HUES64 (cell line): ENCODE measurements around the gene RIN2.

Source experiments
- H3K27ac ChIP-seq: 2 replicates; pipeline ENCODE4 v1.7.0; 2013; ENCODE audit warnings: low read depth, low read length, inconsistent platforms
- H3K27me3 ChIP-seq: 2 replicates; pipeline ENCODE4 v1.6.1; 2013; ENCODE audit warnings: mild to moderate bottlenecking, low read length; ENCODE audit not compliant: insufficient read depth
- H3K36me3 ChIP-seq: 2 replicates; pipeline ENCODE4 v1.6.1; 2013; ENCODE audit warnings: mild to moderate bottlenecking, low read length; ENCODE audit not compliant: insufficient read depth
- H3K4me1 ChIP-seq: 2 replicates; pipeline ENCODE4 v1.6.1; 2013; ENCODE audit warnings: mild to moderate bottlenecking, low read length, moderate library complexity; ENCODE audit not compliant: insufficient read depth
- H3K4me3 ChIP-seq: 2 replicates; pipeline ENCODE4 v1.5.1; 2013; ENCODE audit warnings: mild to moderate bottlenecking, low read length, moderate library complexity
- H3K9ac ChIP-seq: 2 replicates; pipeline ENCODE4 v1.6.1; 2013; ENCODE audit warnings: mild to moderate bottlenecking, low read depth, low read length
- H3K9me3 ChIP-seq: 2 replicates; pipeline ENCODE4 v1.6.1; 2013; ENCODE audit warnings: low read depth, low read length; ENCODE audit not compliant: insufficient read depth
- WGBS: fragments of 150-250, 120-280 bp; methylation state at CpG from one replicate; pipeline ENCODE4 v1.1.7; 2013; ENCODE audit warnings: missing lambda C conversion rate; 5-methylcytosine and 5-hydroxymethylcytosine counted together

The RIN2 gene

DNA sequence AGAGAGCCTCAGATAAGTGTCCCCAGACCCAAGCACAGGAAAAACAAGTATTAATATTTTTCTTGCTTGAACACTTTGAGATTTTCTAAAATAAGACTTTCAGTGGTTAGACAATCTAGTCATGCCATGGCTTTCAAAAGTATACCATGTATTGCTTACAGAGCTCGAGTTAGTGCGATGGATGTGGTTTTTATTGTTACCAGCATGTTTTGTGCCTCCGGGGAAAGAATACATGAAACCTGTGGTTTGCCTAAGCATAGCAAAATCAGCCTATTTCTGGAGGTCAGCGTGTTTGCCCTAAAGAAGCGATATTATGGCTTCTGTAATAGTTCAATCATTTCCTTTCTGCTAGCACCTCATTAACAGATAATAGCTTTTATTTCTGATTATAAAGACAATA, 21.6 kb downstream of the RIN2 start:
- 97% methylated on average over 5 of the region's 5 CpGs for WGBS
- H3K27me3 ChIP-seq = no peaks in the 10 kb centered on the region
- no peaks in the 10 kb centered on the region for H3K36me3 ChIP-seq
- no peak overlapping the region for H3K4me3 ChIP-seq
- no peak overlapping the region for H3K9ac ChIP-seq
- no peaks in the 10 kb centered on the region for H3K9me3 ChIP-seq
- no peak overlapping the region for H3K27ac ChIP-seq
- H3K4me1 ChIP-seq = peaks cover 11% of the 10 kb centered on the region

- Histone ChIP-seq H3K9me3 (no peaks in the 10 kb centered on the region), H3K27ac (no peak overlapping the region), H3K4me3 (no peak overlapping the region), H3K36me3 (no peaks in the 10 kb centered on the region), H3K4me1 (peaks cover 11% of the 10 kb centered on the region), H3K27me3 (no peaks in the 10 kb centered on the region), H3K9ac (no peak overlapping the region)
- WGBS = 85% methylated on average over 5 of the region's 5 CpGs
Measured at GRCh38 chr20:19780261-19780660, 22.2 kb downstream of the RIN2 start.

DNA sequence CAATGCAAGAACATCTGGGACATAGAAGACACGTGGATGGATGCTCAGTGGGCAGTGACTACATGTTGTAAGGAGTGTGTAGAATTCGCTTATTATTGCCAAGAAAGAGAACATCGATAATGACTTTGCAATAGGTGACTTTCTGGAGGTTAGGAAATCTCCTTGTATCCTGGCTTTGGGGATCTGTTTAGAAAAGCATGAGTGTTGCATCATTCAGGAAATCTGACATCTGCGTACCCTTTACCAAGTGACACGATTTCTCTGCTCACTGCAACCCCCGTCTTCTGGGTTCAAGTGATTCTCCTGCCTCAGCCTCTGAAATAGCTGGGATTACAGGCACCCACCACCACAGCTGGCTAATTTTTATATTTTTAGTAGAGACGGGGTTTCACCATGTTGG, 23.2 kb downstream of the RIN2 start:
- H3K27ac ChIP-seq = no peak overlapping the region
- no peaks in the 10 kb centered on the region for H3K9me3 ChIP-seq
- H3K36me3 ChIP-seq = no peaks in the 10 kb centered on the region
- 95% methylated on average over 7 of the region's 7 CpGs for WGBS
- no peak overlapping the region for H3K9ac ChIP-seq
- no peaks in the 10 kb centered on the region for H3K27me3 ChIP-seq
- H3K4me1 ChIP-seq = peaks cover 14% of the 10 kb centered on the region; the same call in 1 of the 2 replicates
- H3K4me3 ChIP-seq = no peak overlapping the region

GRCh38 chr20:19782669-19783068, 24.6 kb downstream of the RIN2 start:
- no peaks in the 10 kb centered on the region for H3K9me3 ChIP-seq
- H3K4me1 ChIP-seq = peaks cover 18% of the 10 kb centered on the region
- H3K4me3 ChIP-seq = no peak overlapping the region
- no peaks in the 10 kb centered on the region for H3K27me3 ChIP-seq
- H3K27ac ChIP-seq = no peak overlapping the region
- no peak overlapping the region for H3K9ac ChIP-seq
- H3K36me3 ChIP-seq = no peaks in the 10 kb centered on the region
- 100% methylated on average over 3 of the region's 3 CpGs for WGBS

DNA sequence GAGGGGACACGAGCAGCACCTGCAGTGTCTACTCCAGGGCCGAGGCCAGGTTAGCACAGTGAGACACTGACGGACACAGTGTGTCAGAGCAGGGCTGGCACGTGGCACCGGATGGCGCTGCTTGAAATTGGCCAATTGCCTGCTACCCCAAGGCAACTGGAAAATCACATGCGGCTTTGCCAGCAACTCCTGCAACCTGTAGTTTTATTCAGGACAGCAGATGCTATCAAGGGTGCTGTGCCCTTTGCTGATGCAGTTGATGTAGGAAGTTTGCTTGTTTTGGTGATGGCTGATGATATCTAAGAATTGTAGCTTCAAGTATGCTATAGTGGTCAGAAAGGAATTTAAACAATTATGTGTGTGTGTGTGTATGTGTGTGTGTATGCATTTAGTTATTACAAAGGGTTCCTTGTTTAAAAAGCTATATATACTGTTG, 25.9 kb downstream of the RIN2 start:
- 91% methylated on average over 7 of the region's 7 CpGs for WGBS
- no peak overlapping the region for H3K9ac ChIP-seq
- H3K4me3 ChIP-seq = no peak overlapping the region
- H3K27ac ChIP-seq = no peak overlapping the region
- no peaks in the 10 kb centered on the region for H3K36me3 ChIP-seq
- H3K27me3 ChIP-seq = no peaks in the 10 kb centered on the region
- H3K4me1 ChIP-seq = peaks cover 15% of the 10 kb centered on the region
- peaks cover 7% of the 10 kb centered on the region; the same call in 1 of the 2 replicates for H3K9me3 ChIP-seq

DNA sequence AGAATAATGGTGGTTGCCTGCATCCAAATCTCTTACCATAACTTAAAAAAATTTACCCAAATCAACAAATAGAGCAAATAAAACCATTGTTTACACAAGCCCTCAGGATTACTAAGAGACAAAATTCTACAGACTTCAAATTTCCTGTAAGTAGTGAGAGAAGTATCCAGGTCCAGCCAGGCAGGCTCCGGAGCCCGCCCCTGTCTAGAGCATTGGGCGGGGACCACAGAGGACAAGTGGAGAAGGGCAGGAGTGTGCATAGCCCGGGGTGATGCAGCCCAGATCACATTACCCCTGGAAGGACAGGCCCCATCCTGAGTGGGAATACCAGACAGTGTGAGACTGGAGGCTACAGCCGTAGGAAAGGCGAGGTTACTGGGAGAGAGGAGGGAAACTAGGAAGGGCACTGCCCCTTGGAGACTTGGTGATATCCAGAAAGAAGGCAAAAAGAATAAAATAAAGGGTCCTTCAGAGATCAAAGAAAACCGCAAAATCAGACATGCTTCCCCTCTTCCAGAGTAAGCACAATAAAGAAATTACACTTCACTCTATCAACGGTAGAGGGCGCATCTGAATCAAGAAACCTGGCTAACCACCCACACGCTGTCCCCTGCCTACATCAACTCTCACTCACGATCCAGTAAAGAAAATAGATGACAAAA, 26.6 kb downstream of the RIN2 start:
- H3K36me3 ChIP-seq = no peaks in the 10 kb centered on the region
- no peak overlapping the region for H3K9ac ChIP-seq
- H3K4me3 ChIP-seq = no peak overlapping the region
- 35% methylated on average over 11 of the region's 11 CpGs for WGBS
- H3K4me1 ChIP-seq = peaks cover 15% of the 10 kb centered on the region
- no peak overlapping the region for H3K27ac ChIP-seq
- no peaks in the 10 kb centered on the region for H3K27me3 ChIP-seq
- peaks cover 9% of the 10 kb centered on the region; the same call in 1 of the 2 replicates for H3K9me3 ChIP-seq

DNA sequence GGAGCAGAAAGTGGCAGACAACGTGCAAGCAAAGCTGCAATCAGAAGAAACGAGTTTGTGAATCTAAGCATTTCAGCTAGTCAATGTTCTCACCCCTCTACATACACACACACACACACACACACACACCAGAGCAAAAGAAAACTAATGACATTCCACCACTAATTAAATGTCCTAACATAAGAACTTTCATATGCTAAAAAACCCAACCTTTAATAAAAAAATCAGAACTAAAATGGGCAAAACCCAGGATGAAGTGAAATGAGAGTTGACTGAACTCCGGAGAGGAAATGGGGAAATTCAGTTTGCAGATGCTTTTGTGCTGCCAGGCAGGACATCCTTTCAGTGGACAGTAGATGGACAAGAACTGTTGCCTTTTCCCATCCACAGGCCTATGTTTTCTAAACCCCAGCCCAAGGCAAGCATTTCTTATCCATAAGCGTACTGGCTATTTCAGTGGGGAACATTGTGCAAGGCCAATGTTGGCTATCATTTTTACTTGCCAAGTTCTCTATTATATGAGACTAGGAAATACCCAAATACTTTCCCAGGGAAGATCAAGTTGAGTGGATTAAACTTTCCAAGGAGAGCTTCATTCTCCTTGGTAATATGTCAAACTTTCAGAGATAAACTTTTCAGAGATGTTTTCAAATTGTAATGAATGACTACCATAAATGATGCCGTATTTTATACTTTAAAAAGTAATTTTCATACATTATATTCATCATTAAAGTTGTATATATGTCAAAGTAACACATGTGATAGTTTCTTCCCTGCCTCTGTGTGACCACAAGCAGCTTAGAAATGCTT, 27.3 kb downstream of the RIN2 start:
- H3K9ac ChIP-seq = no peak overlapping the region
- H3K4me3 ChIP-seq = no peak overlapping the region
- H3K27ac ChIP-seq = no peak overlapping the region
- no peaks in the 10 kb centered on the region for H3K27me3 ChIP-seq
- peaks cover 15% of the 10 kb centered on the region for H3K4me1 ChIP-seq
- WGBS = 57% methylated on average over 4 of the region's 5 CpGs
- H3K9me3 ChIP-seq = peaks cover 9% of the 10 kb centered on the region; the same call in 1 of the 2 replicates
- H3K36me3 ChIP-seq = no peaks in the 10 kb centered on the region

GRCh38 chr20:19785983-19786285, 27.9 kb downstream of the RIN2 start:
- H3K4me3 ChIP-seq = no peak overlapping the region
- H3K9me3 ChIP-seq = peaks cover 9% of the 10 kb centered on the region; the same call in 1 of the 2 replicates
- H3K27me3 ChIP-seq = no peaks in the 10 kb centered on the region
- H3K27ac ChIP-seq = no peak overlapping the region
- 93% methylated on average over 1 of the region's 1 CpG for WGBS
- no peaks in the 10 kb centered on the region for H3K36me3 ChIP-seq
- no peak overlapping the region for H3K9ac ChIP-seq
- H3K4me1 ChIP-seq = peaks cover 15% of the 10 kb centered on the region

DNA sequence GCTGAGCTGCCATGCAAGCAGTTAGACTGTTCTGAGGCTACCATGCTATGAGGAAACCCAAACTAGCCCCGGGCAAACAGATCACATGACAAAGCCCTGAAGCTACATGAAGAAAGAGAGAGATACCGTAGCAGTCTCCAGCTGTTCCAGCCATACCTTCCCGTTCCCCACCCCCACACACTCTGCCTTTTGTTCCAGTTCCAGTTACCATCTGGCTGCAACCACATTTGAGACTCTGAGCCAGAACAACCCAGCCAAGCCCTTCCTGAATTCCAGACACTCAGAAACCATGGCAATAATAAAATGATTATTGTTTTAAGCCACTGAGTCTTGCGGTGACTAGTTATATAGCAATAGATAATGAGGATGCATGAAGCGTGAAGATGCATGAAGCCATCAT, 28.3 kb downstream of the RIN2 start:
- H3K4me3 ChIP-seq = no peak overlapping the region
- 53% methylated on average over 5 of the region's 5 CpGs for WGBS
- no peak overlapping the region for H3K27ac ChIP-seq

GRCh38 chr20:19787366-19787765, 29.3 kb downstream of the RIN2 start:
- Histone ChIP-seq H3K9me3 (peaks cover 9% of the 10 kb centered on the region; the same call in 1 of the 2 replicates), H3K9ac (no peak overlapping the region), H3K36me3 (no peaks in the 10 kb centered on the region), H3K27me3 (no peaks in the 10 kb centered on the region), H3K4me3 (no peak overlapping the region), H3K27ac (no peak overlapping the region), H3K4me1 (peaks cover 19% of the 10 kb centered on the region)
- 88% methylated on average over 2 of the region's 3 CpGs for WGBS

More for the DNA sequence above, 28.3 kb downstream of the RIN2 start:
- peaks cover 9% of the 10 kb centered on the region; the same call in 1 of the 2 replicates for H3K9me3 ChIP-seq
- H3K27me3 ChIP-seq = no peaks in the 10 kb centered on the region
- H3K9ac ChIP-seq = no peak overlapping the region
- no peaks in the 10 kb centered on the region for H3K36me3 ChIP-seq
- peaks cover 15% of the 10 kb centered on the region for H3K4me1 ChIP-seq

DNA sequence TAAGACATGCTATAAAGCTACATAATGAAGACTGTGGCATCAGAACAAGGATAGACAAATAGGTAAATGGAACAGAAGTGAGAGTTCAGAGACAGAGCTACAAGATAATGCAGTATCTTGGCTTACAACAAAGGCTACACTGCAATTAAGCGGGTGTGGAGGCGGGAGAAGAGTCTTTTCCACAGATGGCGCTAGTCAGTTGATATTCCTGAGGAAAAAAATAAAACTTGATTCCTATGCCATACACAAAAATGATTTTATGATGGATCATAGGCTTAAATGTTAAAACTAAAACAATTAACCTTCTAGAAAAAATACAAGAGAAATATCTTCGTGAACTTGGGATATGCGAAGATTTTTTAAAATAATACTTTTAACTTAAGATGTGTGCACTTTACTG, 31.0 kb downstream of the RIN2 start:
- no peak overlapping the region for H3K9ac ChIP-seq
- 91% methylated on average over 2 of the region's 5 CpGs for WGBS
- H3K4me3 ChIP-seq = no peak overlapping the region
- H3K9me3 ChIP-seq = peaks cover 9% of the 10 kb centered on the region; the same call in 1 of the 2 replicates
- H3K36me3 ChIP-seq = no peaks in the 10 kb centered on the region
- no peaks in the 10 kb centered on the region for H3K27me3 ChIP-seq
- H3K4me1 ChIP-seq = peaks cover 19% of the 10 kb centered on the region
- no peak overlapping the region for H3K27ac ChIP-seq
